K562 (cell line): ENCODE measurements around the gene PRKAG2. TPM values are rescaled to one million over a fixed set of nuclear protein-coding genes. Genes with fewer than 3 reads are reported as not detected.

Source experiments
- ATAC-seq: fragments of 200-7000 bp; cut with Tn5 transposase; 3 replicates; pipeline ENCODE4 v1.9.1; 2020; ENCODE audit warnings: moderate library complexity
- BruUV-seq: library from RNA; stranded (reverse); fragments of 400-500 nt; replicated peaks from 2 replicates; lab custom pipeline; 2021; lab: Mats Ljungman, UMichigan
- CTCF ChIA-PET: fragments of 300-600 bp; formaldehyde crosslinking; extraction: SDS; loops from one replicate; lab custom pipeline; 2021; ENCODE audit warnings: low intra/inter-chr PET ratio; lab: Yijun Ruan, JAX
- POLR2A ChIA-PET: fragments of 300-600, 350-650 bp; sonication (Branson Sonifier 250); formaldehyde crosslinking; extraction: SDS; loops from one replicate; lab custom pipeline; 2021; ENCODE audit warnings: antibody characterized with exemption, inconsistent platforms; lab: Yijun Ruan, JAX
- DNase-seq, 4 experiments: peaks; one replicate each; pipeline versions ENCODE4 v3.0.0 to v3.0.0-alpha.2; 2011 to 2018; ENCODE audit warnings: low spot score in 3 of 4, mixed read lengths in 3 of 4; ENCODE audit errors: extremely low read depth in 1 of 4
- FAIRE-seq: peaks from 2 replicates; lab custom pipeline; 2011; peaks lifted over from hg19 to GRCh38; lab: Jason Lieb, UNC
- H2AFZ ChIP-seq: 2 replicates; pipeline ENCODE4 v1.6.0; 2011; ENCODE audit warnings: low read depth, low read length, control low read depth, inconsistent platforms
- H3K27ac ChIP-seq: fragments of 200-600 bp; 3 replicates; pipeline ENCODE4 v1.8.0; 2011; ENCODE audit warnings: low read depth, mild to moderate bottlenecking, control low read depth, inconsistent platforms, low read length, moderate library complexity, mixed read lengths; ENCODE audit errors: extremely low read depth
- H3K27me3 ChIP-seq, 2 experiments: fragments of 300-600 bp in 1 of 2; 2 replicates in 1 of 2; 3 replicates in 1 of 2; pipeline versions ENCODE4 v1.6.0 to v1.8.0; 2011; ENCODE audit warnings: inconsistent platforms in 2 of 2, low read length in 2 of 2, mild to moderate bottlenecking in 1 of 2, mixed read lengths in 1 of 2, moderate library complexity in 1 of 2; ENCODE audit not compliant: control insufficient read depth in 2 of 2, insufficient read depth in 2 of 2
- H3K36me3 ChIP-seq: fragments of 300-600 bp; 3 replicates; pipeline ENCODE4 v1.8.0; 2011; ENCODE audit warnings: mild to moderate bottlenecking, low read length, inconsistent platforms; ENCODE audit not compliant: control insufficient read depth, insufficient read depth
- H3K4me1 ChIP-seq, 2 experiments: fragments of 200-600 bp in 1 of 2; replicated peaks in 1 of 2; 2 replicates in 1 of 2; 3 replicates in 1 of 2; pipeline versions ENCODE4 v1.5.1 to v1.8.0; 2011; ENCODE audit warnings: inconsistent platforms in 2 of 2, low read length in 2 of 2, mild to moderate bottlenecking in 1 of 2, mixed read lengths in 1 of 2, moderate library complexity in 1 of 2; ENCODE audit not compliant: control insufficient read depth in 2 of 2, insufficient read depth in 2 of 2
- H3K4me2 ChIP-seq: 2 replicates; pipeline ENCODE4 v1.6.1; 2011; ENCODE audit warnings: low read length, control low read depth, inconsistent platforms, mixed read lengths; ENCODE audit not compliant: insufficient read depth
- H3K4me3 ChIP-seq: fragments of 200-600 bp; sonication (generic), shearing (Covaris generic); 2 replicates; pipeline ENCODE4 v1.5.1; 2016; ENCODE audit warnings: control low read depth, inconsistent platforms
- H3K79me2 ChIP-seq: fragments of 200-600 bp; 3 replicates; pipeline ENCODE4 v1.8.0; 2011; ENCODE audit warnings: low read length, inconsistent platforms; ENCODE audit not compliant: control insufficient read depth, insufficient read depth
- H3K9ac ChIP-seq, 2 experiments: 2 replicates each; pipeline versions ENCODE4 v1.6.0 to v1.6.1; 2011; ENCODE audit warnings: low read depth in 2 of 2, low read length in 2 of 2, control low read depth in 1 of 2, inconsistent platforms in 1 of 2, mild to moderate bottlenecking in 1 of 2, mixed read lengths in 1 of 2; ENCODE audit not compliant: insufficient read depth in 1 of 2
- H3K9me1 ChIP-seq: one replicate; pipeline ENCODE4 v1.6.0; 2011; ENCODE audit warnings: inconsistent platforms, mild to moderate bottlenecking, low read length, moderate library complexity; ENCODE audit not compliant: control insufficient read depth, insufficient read depth
- H3K9me3 ChIP-seq: replicated peaks from 2 replicates; pipeline ENCODE4 v1.5.1; 2011; ENCODE audit warnings: low read depth, low read length, inconsistent platforms; ENCODE audit not compliant: control insufficient read depth, insufficient read depth
- H4K20me1 ChIP-seq: replicated peaks from 2 replicates; pipeline ENCODE4 v1.6.1; 2011; ENCODE audit warnings: low read length, inconsistent platforms, mixed read lengths; ENCODE audit not compliant: control insufficient read depth, insufficient read depth
- BMI1 ChIP-seq: fragments of 150-350 bp; IDR thresholded peaks from 2 replicates; pipeline ENCODE4 v1.6.1; 2014; ENCODE audit warnings: low read length
- CBFA2T3 ChIP-seq: fragments of 450-650 bp; IDR thresholded peaks from 2 replicates; pipeline ENCODE4 v1.6.1; 2017
- ELF4 ChIP-seq: fragments of 450-650 bp; formaldehyde crosslinking; IDR thresholded peaks from 2 replicates; pipeline ENCODE4 v1.4.0; 2022; ENCODE audit warnings: missing genetic modification characterization
- GMEB1 ChIP-seq: fragments of 250-450 bp; sonication (Bioruptor Pico); IDR thresholded peaks from 2 replicates; pipeline ENCODE4 v1.4.0; 2020; ENCODE audit warnings: mild to moderate bottlenecking
- IFI16 ChIP-seq: fragments of 250-450 bp; sonication (Bioruptor Pico); IDR thresholded peaks from 2 replicates; pipeline ENCODE4 v2.1.2; 2022; ENCODE audit warnings: mild to moderate bottlenecking, inconsistent platforms
- ILK ChIP-seq: fragments of 450-650 bp; IDR thresholded peaks from 2 replicates; pipeline ENCODE4 v1.6.1; 2016; ENCODE audit warnings: missing genetic modification characterization, low read depth, mild to moderate bottlenecking, missing compliant biosample characterization, moderate library complexity, borderline replicate concordance
- NFXL1 ChIP-seq: fragments of 450-650 bp; formaldehyde crosslinking; IDR thresholded peaks from 2 replicates; pipeline ENCODE4 v1.4.0; 2021; ENCODE audit warnings: mild to moderate bottlenecking
- NKRF ChIP-seq: fragments of 450-650 bp; IDR thresholded peaks from 2 replicates; pipeline ENCODE4 v1.6.1; 2016; ENCODE audit warnings: borderline replicate concordance
- PURB ChIP-seq: sonication (generic); formaldehyde crosslinking; IDR thresholded peaks from 2 replicates; pipeline ENCODE4 v1.9.0; 2021; ENCODE audit warnings: low read depth, mild to moderate bottlenecking, missing genetic modification reagents
- SPI1 ChIP-seq: IDR thresholded peaks from 2 replicates; pipeline ENCODE4 v1.6.1; 2011; ENCODE audit warnings: low read depth, low read length, control low read depth, borderline replicate concordance
- TBP ChIP-seq: optimal IDR thresholded peaks from 2 replicates; pipeline ENCODE3; 2011; ENCODE audit warnings: low read depth, low read length, improper control_type of control experiment
- TEAD4 ChIP-seq, 2 experiments: sonication (generic) in 1 of 2; formaldehyde crosslinking in 1 of 2; IDR thresholded peaks; 2 replicates each; pipeline versions ENCODE4 v1.6.1 to v1.8.0; 2012 to 2022; ENCODE audit warnings: borderline replicate concordance in 1 of 2, inconsistent platforms in 1 of 2, low read length in 1 of 2, mild to moderate bottlenecking in 1 of 2, missing genetic modification reagents in 1 of 2
- THRA ChIP-seq: fragments of 450-650 bp; IDR thresholded peaks from 2 replicates; pipeline ENCODE4 v1.6.1; 2017; ENCODE audit warnings: mild to moderate bottlenecking, moderate library complexity
- U2AF1 ChIP-seq: fragments of 200-400 bp; formaldehyde crosslinking; optimal IDR thresholded peaks from 2 replicates; pipeline ENCODE3; 2017; ENCODE audit warnings: mild to moderate bottlenecking, low read depth, low read length, moderate library complexity
- USF2 ChIP-seq: sonication (generic); formaldehyde crosslinking; IDR thresholded peaks from 2 replicates; pipeline ENCODE4 v1.5.0; 2020; ENCODE audit warnings: missing genetic modification reagents
- YBX1 ChIP-seq: fragments of 450-650 bp; IDR thresholded peaks from 2 replicates; pipeline ENCODE4 v1.7.1; 2016; ENCODE audit warnings: mild to moderate bottlenecking
- ZFX ChIP-seq: sonication (generic); formaldehyde crosslinking; IDR thresholded peaks from 2 replicates; pipeline ENCODE4 v1.8.0; 2022; ENCODE audit warnings: mild to moderate bottlenecking, missing genetic modification reagents, moderate library complexity
- ZNF224 ChIP-seq: sonication (generic); formaldehyde crosslinking; IDR thresholded peaks from 2 replicates; pipeline ENCODE4 v1.8.0; 2022; ENCODE audit warnings: mild to moderate bottlenecking, missing genetic modification reagents
- WGBS: fragments of 100-300 bp; shearing (Covaris generic); methylation state at CpG from one replicate; pipeline ENCODE4 v1.1.6; 2016; ENCODE audit warnings: low coverage, mixed read lengths; ENCODE audit not compliant: insufficient coverage; ENCODE audit errors: missing lambda C conversion rate; 5-methylcytosine and 5-hydroxymethylcytosine counted together
- in situ Hi-C: fragments of 300-500 bp; cut with MboI; formaldehyde crosslinking; loops from 4 replicates; pipeline ENCODE4 v1.15.0; 2018; ENCODE audit warnings: inconsistent platforms, mixed read lengths
- intact Hi-C: fragments of 100-400 bp; cut with micrococcal nuclease; formaldehyde crosslinking; loops from 2 replicates; pipeline ENCODE4 v1.14.2; 2022
- polyA plus RNA-seq, 8 experiments: library from polyadenylated mRNA; depleted of rRNA in 4 of 8; stranded (reverse) in 5 of 8; unstranded in 3 of 8; fragments of >200 nt; fragmentation: Nextera tagmentation in 2 of 8; fragmentation: Illumina TruSeq in 1 of 8; extraction: Ambion mirVana in 2 of 8; extraction: Trizol in 1 of 8; gene quantifications; 2 replicates each; pipeline versions ENCODE4 v1.2.1 to v1.2.3, GENCODE V29; 2011 to 2014; ENCODE audit warnings: inconsistent platforms in 1 of 8, missing spikeins in 1 of 8
- total RNA-seq, 7 experiments: library from RNA; depleted of rRNA in 6 of 7; stranded (reverse); fragments of >200 nt in 6 of 7; fragmentation: Illumina TruSeq in 2 of 7; extraction: Trizol in 2 of 7; gene quantifications; 2 replicates each; pipeline versions ENCODE4 v1.2.1 to v1.2.3, GENCODE V29; 2011 to 2021; ENCODE audit warnings: low replicate concordance in 1 of 7

The PRKAG2 gene
- total and polyA plus RNA-seq, 9 of the 15 experiments (the other 6 are each of a cell fraction or from before 2014, with no cell fraction given), result 0.99 to 5.6 (median 3.3) TPM

GRCh38 chr7:151615058-151615457 lies 261.9 kb downstream of the PRKAG2 start:
- no TSS peak for BruUV-seq
- Histone ChIP-seq H3K9me3 (no peaks in the 10 kb centered on the region), H3K9ac (no peak overlapping the region), H2AFZ (no peak overlapping the region), H3K4me3 (no peak overlapping the region), H3K4me1 (no peaks in the 10 kb centered on the region), H3K36me3 (no peaks in the 10 kb centered on the region), H4K20me1 (0 out of 2 replicates have a peak, but pooled peaks cover 5% of the 10 kb centered on the region), H3K4me2 (no peak overlapping the region), H3K9me1 (no peaks in the 10 kb centered on the region), H3K27ac (no peak overlapping the region), H3K27me3 (peaks cover 44 to 64% of the 10 kb centered on the region in 2 experiments), H3K79me2 (no peaks in the 10 kb centered on the region)
- TF ChIP-seq THRA, result no peak
- TF ChIP-seq YBX1, result no peak
- TF ChIP-seq CBFA2T3, result no peak
- TF ChIP-seq ELF4 (CRISPR knock-in tag), result no peak
- no peak for TF ChIP-seq TEAD4 (IDR thresholded peaks at IDR 0.05; ENCODE audit: low read length)
- no peak for TF ChIP-seq TEAD4 (CRISPR knock-in tag; IDR thresholded peaks at IDR 0.05; ENCODE audit: borderline replicate concordance)
- TF ChIP-seq U2AF1, result no peak
- no peak for TF ChIP-seq ZNF224 (CRISPR knock-in tag)
- no peak for TF ChIP-seq USF2 (CRISPR knock-in tag)
- TF ChIP-seq IFI16, result no peak
- TF ChIP-seq SPI1, result no peak
- TF ChIP-seq ZFX, result no peak
- no peak for TF ChIP-seq BMI1
- TF ChIP-seq TBP, result no peak
- TF ChIP-seq PURB (CRISPR knock-in tag), result no peak
- TF ChIP-seq NKRF, result no peak
- no peak for TF ChIP-seq ILK (tag)
- TF ChIP-seq GMEB1 (CRISPR knock-in tag), result no peak
- no peak for TF ChIP-seq NFXL1 (CRISPR knock-in tag)
- intact Hi-C loops, result no loop called here
- in situ Hi-C loops, result no loop called here
- no peak for ATAC-seq
- no peak for DNase-seq
- POLR2A ChIA-PET, result interaction anchor here (1.9 kb wide), 1 partner anchor 11 kb away, joined by 9 read pairs; no protein-coding TSS in a partner anchor
- CTCF ChIA-PET, result no interaction called here
- 3% methylated on average over 3 of the region's 3 CpGs for WGBS
- no peak for FAIRE-seq
